K562 (cell line): ENCODE data around the gene DLL4. TPM values are rescaled to one million over a fixed set of nuclear protein-coding genes. Genes with fewer than 3 reads are reported as not detected.
A peak's percentile ranks its signal among the peaks of the same experiment; 100 is the strongest.

Experiments used
- ATAC-seq: fragments of 200-7000 bp; cut with Tn5 transposase; 3 replicates; pipeline ENCODE4 v1.9.1; 2020; ENCODE audit warnings: moderate library complexity
- BruUV-seq: library from RNA; stranded (reverse); fragments of 400-500 nt; replicated peaks from 2 replicates; lab custom pipeline; 2021; lab: Mats Ljungman, UMichigan
- CTCF ChIA-PET: fragments of 300-600 bp; formaldehyde crosslinking; extraction: SDS; loops from one replicate; lab custom pipeline; 2021; ENCODE audit warnings: low intra/inter-chr PET ratio; lab: Yijun Ruan, JAX
- POLR2A ChIA-PET: fragments of 300-600, 350-650 bp; sonication (Branson Sonifier 250); formaldehyde crosslinking; extraction: SDS; loops from one replicate; lab custom pipeline; 2021; ENCODE audit warnings: antibody characterized with exemption, inconsistent platforms; lab: Yijun Ruan, JAX
- DNase-seq, 4 experiments: peaks; one replicate each; pipeline versions ENCODE4 v3.0.0 to v3.0.0-alpha.2; 2011 to 2018; ENCODE audit warnings: low spot score in 3 of 4, mixed read lengths in 3 of 4; ENCODE audit errors: extremely low read depth in 1 of 4
- FAIRE-seq: peaks from 2 replicates; lab custom pipeline; 2011; peaks lifted over from hg19 to GRCh38; lab: Jason Lieb, UNC
- H2AFZ ChIP-seq: 2 replicates; pipeline ENCODE4 v1.6.0; 2011; ENCODE audit warnings: low read depth, low read length, control low read depth, inconsistent platforms
- H3K27ac ChIP-seq: fragments of 200-600 bp; 3 replicates; pipeline ENCODE4 v1.8.0; 2011; ENCODE audit warnings: low read depth, mild to moderate bottlenecking, control low read depth, inconsistent platforms, low read length, moderate library complexity, mixed read lengths; ENCODE audit errors: extremely low read depth
- H3K27me3 ChIP-seq, 2 experiments: fragments of 300-600 bp in 1 of 2; 2 replicates in 1 of 2; 3 replicates in 1 of 2; pipeline versions ENCODE4 v1.6.0 to v1.8.0; 2011; ENCODE audit warnings: inconsistent platforms in 2 of 2, low read length in 2 of 2, mild to moderate bottlenecking in 1 of 2, mixed read lengths in 1 of 2, moderate library complexity in 1 of 2; ENCODE audit not compliant: control insufficient read depth in 2 of 2, insufficient read depth in 2 of 2
- H3K36me3 ChIP-seq: fragments of 300-600 bp; 3 replicates; pipeline ENCODE4 v1.8.0; 2011; ENCODE audit warnings: mild to moderate bottlenecking, low read length, inconsistent platforms; ENCODE audit not compliant: control insufficient read depth, insufficient read depth
- H3K4me1 ChIP-seq, 2 experiments: fragments of 200-600 bp in 1 of 2; replicated peaks in 1 of 2; 2 replicates in 1 of 2; 3 replicates in 1 of 2; pipeline versions ENCODE4 v1.5.1 to v1.8.0; 2011; ENCODE audit warnings: inconsistent platforms in 2 of 2, low read length in 2 of 2, mild to moderate bottlenecking in 1 of 2, mixed read lengths in 1 of 2, moderate library complexity in 1 of 2; ENCODE audit not compliant: control insufficient read depth in 2 of 2, insufficient read depth in 2 of 2
- H3K4me2 ChIP-seq: 2 replicates; pipeline ENCODE4 v1.6.1; 2011; ENCODE audit warnings: low read length, control low read depth, inconsistent platforms, mixed read lengths; ENCODE audit not compliant: insufficient read depth
- H3K4me3 ChIP-seq: fragments of 200-600 bp; sonication (generic), shearing (Covaris generic); 2 replicates; pipeline ENCODE4 v1.5.1; 2016; ENCODE audit warnings: control low read depth, inconsistent platforms
- H3K79me2 ChIP-seq: fragments of 200-600 bp; 3 replicates; pipeline ENCODE4 v1.8.0; 2011; ENCODE audit warnings: low read length, inconsistent platforms; ENCODE audit not compliant: control insufficient read depth, insufficient read depth
- H3K9ac ChIP-seq, 2 experiments: 2 replicates each; pipeline versions ENCODE4 v1.6.0 to v1.6.1; 2011; ENCODE audit warnings: low read depth in 2 of 2, low read length in 2 of 2, control low read depth in 1 of 2, inconsistent platforms in 1 of 2, mild to moderate bottlenecking in 1 of 2, mixed read lengths in 1 of 2; ENCODE audit not compliant: insufficient read depth in 1 of 2
- H3K9me1 ChIP-seq: one replicate; pipeline ENCODE4 v1.6.0; 2011; ENCODE audit warnings: inconsistent platforms, mild to moderate bottlenecking, low read length, moderate library complexity; ENCODE audit not compliant: control insufficient read depth, insufficient read depth
- H3K9me3 ChIP-seq: replicated peaks from 2 replicates; pipeline ENCODE4 v1.5.1; 2011; ENCODE audit warnings: low read depth, low read length, inconsistent platforms; ENCODE audit not compliant: control insufficient read depth, insufficient read depth
- H4K20me1 ChIP-seq: replicated peaks from 2 replicates; pipeline ENCODE4 v1.6.1; 2011; ENCODE audit warnings: low read length, inconsistent platforms, mixed read lengths; ENCODE audit not compliant: control insufficient read depth, insufficient read depth
- CBX1 ChIP-seq: sonication (generic); IDR thresholded peaks from 2 replicates; pipeline ENCODE4 v1.6.1; 2016; ENCODE audit warnings: antibody characterized with exemption, low read depth, mild to moderate bottlenecking
- FUS ChIP-seq: fragments of 200-400 bp; formaldehyde crosslinking; optimal IDR thresholded peaks from 2 replicates; pipeline ENCODE3; 2017; ENCODE audit warnings: low read depth, low read length
- HOMEZ ChIP-seq: fragments of 250-450 bp; sonication (Bioruptor Pico); IDR thresholded peaks from 2 replicates; pipeline ENCODE4 v1.4.0; 2020; ENCODE audit warnings: mild to moderate bottlenecking, moderate library complexity
- HOXB6 ChIP-seq: fragments of 250-450 bp; sonication (Bioruptor Pico); IDR thresholded peaks from 2 replicates; pipeline ENCODE4 v1.5.1; 2022; ENCODE audit warnings: mild to moderate bottlenecking, borderline replicate concordance
- IRF1 ChIP-seq: sonication (generic); formaldehyde crosslinking; IDR thresholded peaks from 2 replicates; pipeline ENCODE4 v1.8.0; 2022; ENCODE audit warnings: missing genetic modification reagents, mild to moderate bottlenecking, borderline replicate concordance
- KDM5B ChIP-seq: fragments of 200-600 bp; sonication (generic); IDR thresholded peaks from 2 replicates; pipeline ENCODE4 v1.6.1; 2012; ENCODE audit warnings: low read depth, mild to moderate bottlenecking, moderate library complexity, low read length, control low read depth, inconsistent platforms; ENCODE audit not compliant: insufficient replicate concordance
- KLF1 ChIP-seq: fragments of 450-650 bp; IDR thresholded peaks from 2 replicates; pipeline ENCODE4 v1.6.1; 2016; ENCODE audit warnings: missing genetic modification characterization, missing compliant biosample characterization
- POLR3G ChIP-seq: IDR thresholded peaks from 2 replicates; pipeline ENCODE4 v1.6.1; 2011; ENCODE audit not compliant: insufficient read length, insufficient replicate concordance; ENCODE audit errors: extremely low read depth
- SRSF3 ChIP-seq: fragments of 200-400 bp; formaldehyde crosslinking; IDR thresholded peaks from 2 replicates; pipeline ENCODE4 v1.6.1; 2016; ENCODE audit warnings: mild to moderate bottlenecking, low read length, moderate library complexity; ENCODE audit not compliant: insufficient read depth
- ZC3H11A ChIP-seq: IDR thresholded peaks from 2 replicates; pipeline ENCODE4 v1.6.1; 2012; ENCODE audit warnings: low read depth, low read length, improper control_type of control experiment
- ZNF695 ChIP-seq: fragments of 450-650 bp; formaldehyde crosslinking; IDR thresholded peaks from 2 replicates; pipeline ENCODE4 v1.4.0; 2020; ENCODE audit warnings: mild to moderate bottlenecking, moderate library complexity
- ZNF76 ChIP-seq: fragments of 250-450 bp; sonication (Bioruptor Pico); IDR thresholded peaks from 2 replicates; pipeline ENCODE4 v1.4.0; 2020; ENCODE audit warnings: mild to moderate bottlenecking, moderate library complexity, borderline replicate concordance
- ZNF77 ChIP-seq: fragments of 250-450 bp; sonication (Bioruptor Pico); IDR thresholded peaks from 2 replicates; pipeline ENCODE4 v1.5.0; 2020
- WGBS: fragments of 100-300 bp; shearing (Covaris generic); methylation state at CpG from one replicate; pipeline ENCODE4 v1.1.6; 2016; ENCODE audit warnings: low coverage, mixed read lengths; ENCODE audit not compliant: insufficient coverage; ENCODE audit errors: missing lambda C conversion rate; 5-methylcytosine and 5-hydroxymethylcytosine counted together
- in situ Hi-C: fragments of 300-500 bp; cut with MboI; formaldehyde crosslinking; loops from 4 replicates; pipeline ENCODE4 v1.15.0; 2018; ENCODE audit warnings: inconsistent platforms, mixed read lengths
- intact Hi-C: fragments of 100-400 bp; cut with micrococcal nuclease; formaldehyde crosslinking; loops from 2 replicates; pipeline ENCODE4 v1.14.2; 2022
- polyA plus RNA-seq, 8 experiments: library from polyadenylated mRNA; depleted of rRNA in 4 of 8; stranded (reverse) in 5 of 8; unstranded in 3 of 8; fragments of >200 nt; fragmentation: Nextera tagmentation in 2 of 8; fragmentation: Illumina TruSeq in 1 of 8; extraction: Ambion mirVana in 2 of 8; extraction: Trizol in 1 of 8; gene quantifications; 2 replicates each; pipeline versions ENCODE4 v1.2.1 to v1.2.3, GENCODE V29; 2011 to 2014; ENCODE audit warnings: inconsistent platforms in 1 of 8, missing spikeins in 1 of 8
- total RNA-seq, 7 experiments: library from RNA; depleted of rRNA in 6 of 7; stranded (reverse); fragments of >200 nt in 6 of 7; fragmentation: Illumina TruSeq in 2 of 7; extraction: Trizol in 2 of 7; gene quantifications; 2 replicates each; pipeline versions ENCODE4 v1.2.1 to v1.2.3, GENCODE V29; 2011 to 2021; ENCODE audit warnings: low replicate concordance in 1 of 7
- TF ChIP-seq, protein P1 (sequence below): sonication (generic); formaldehyde crosslinking; IDR thresholded peaks from 2 replicates; pipeline ENCODE4 v1.8.0; 2022; ENCODE audit warnings: missing genetic modification reagents, mild to moderate bottlenecking, moderate library complexity, borderline replicate concordance
- TF ChIP-seq, protein P2 (sequence below): fragments of 450-650 bp; formaldehyde crosslinking; conservative IDR thresholded peaks from 2 replicates; pipeline ENCODE4 v1.4.0; 2022; ENCODE audit warnings: mild to moderate bottlenecking, missing genetic modification characterization

Gene DLL4
- total and polyA plus RNA-seq, 9 of the 15 experiments (the other 6 are each of a cell fraction or from before 2014, with no cell fraction given) = 0.04 to 1.1 (median 0.41) TPM; not detected in 1

DNA sequence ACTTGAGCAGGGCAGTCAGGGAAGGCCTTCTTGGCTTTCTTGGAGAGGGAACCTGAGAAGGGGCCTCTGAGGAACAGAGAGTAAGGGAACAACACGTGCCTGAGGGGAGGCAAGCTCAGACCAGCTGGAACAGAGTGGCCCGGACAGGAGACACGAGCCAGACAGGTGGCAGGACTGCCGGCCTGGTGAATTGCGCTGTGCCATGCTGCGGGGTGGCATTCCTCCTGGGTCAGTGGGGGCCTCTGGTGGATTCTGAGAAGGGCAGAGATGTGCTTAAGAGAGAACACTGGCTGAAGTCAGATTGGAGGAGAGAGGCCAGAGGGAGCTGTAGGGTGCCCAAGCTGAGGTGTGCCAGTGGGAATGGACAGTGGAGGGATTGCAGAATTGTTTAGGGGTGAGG, 29.0 kb downstream of the DLL4 start:
- Histone ChIP-seq H3K4me1 (peaks cover 7 to 31% of the 10 kb centered on the region in 2 experiments; a peak in 4 of 5 replicates), H4K20me1 (peaks cover 5% of the 10 kb centered on the region; the same call in 1 of the 2 replicates), H3K27ac (no peak overlapping the region), H3K4me2 (no peak overlapping the region), H3K27me3 (no peaks in the 10 kb centered on the region), H2AFZ (no peak overlapping the region), H3K4me3 (no peak overlapping the region), H3K36me3 (no peaks in the 10 kb centered on the region; the same call in 2 of the 3 replicates), H3K9me1 (peaks cover 2% of the 10 kb centered on the region), H3K9ac (no peak overlapping the region), H3K9me3 (no peaks in the 10 kb centered on the region), H3K79me2 (peaks cover 9% of the 10 kb centered on the region; the same call in 2 of the 3 replicates)
- BruUV-seq = no TSS peak
- no peak for TF ChIP-seq HOXB6 (CRISPR knock-in tag)
- no peak for TF ChIP-seq POLR3G
- TF ChIP-seq, protein P1, sequence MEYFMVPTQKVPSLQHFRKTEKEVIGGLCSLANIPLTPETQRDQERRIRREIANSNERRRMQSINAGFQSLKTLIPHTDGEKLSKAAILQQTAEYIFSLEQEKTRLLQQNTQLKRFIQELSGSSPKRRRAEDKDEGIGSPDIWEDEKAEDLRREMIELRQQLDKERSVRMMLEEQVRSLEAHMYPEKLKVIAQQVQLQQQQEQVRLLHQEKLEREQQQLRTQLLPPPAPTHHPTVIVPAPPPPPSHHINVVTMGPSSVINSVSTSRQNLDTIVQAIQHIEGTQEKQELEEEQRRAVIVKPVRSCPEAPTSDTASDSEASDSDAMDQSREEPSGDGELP (CRISPR knock-in tag) = 0 out of 2 replicates have a peak, but pooled peaks have one; percentile 0
- TF ChIP-seq CBX1 = no peak
- TF ChIP-seq FUS = no peak
- no peak for TF ChIP-seq HOMEZ (CRISPR knock-in tag)
- TF ChIP-seq ZNF695 (CRISPR knock-in tag) = no peak
- TF ChIP-seq KDM5B = peak; percentile 29
- no peak for TF ChIP-seq SRSF3
- TF ChIP-seq, protein P2, sequence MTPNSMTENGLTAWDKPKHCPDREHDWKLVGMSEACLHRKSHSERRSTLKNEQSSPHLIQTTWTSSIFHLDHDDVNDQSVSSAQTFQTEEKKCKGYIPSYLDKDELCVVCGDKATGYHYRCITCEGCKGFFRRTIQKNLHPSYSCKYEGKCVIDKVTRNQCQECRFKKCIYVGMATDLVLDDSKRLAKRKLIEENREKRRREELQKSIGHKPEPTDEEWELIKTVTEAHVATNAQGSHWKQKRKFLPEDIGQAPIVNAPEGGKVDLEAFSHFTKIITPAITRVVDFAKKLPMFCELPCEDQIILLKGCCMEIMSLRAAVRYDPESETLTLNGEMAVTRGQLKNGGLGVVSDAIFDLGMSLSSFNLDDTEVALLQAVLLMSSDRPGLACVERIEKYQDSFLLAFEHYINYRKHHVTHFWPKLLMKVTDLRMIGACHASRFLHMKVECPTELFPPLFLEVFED = no peak
- no peak for TF ChIP-seq ZNF76 (CRISPR knock-in tag)
- TF ChIP-seq IRF1 (CRISPR knock-in tag) = no peak
- no peak for TF ChIP-seq ZNF77 (CRISPR knock-in tag)
- no peak for TF ChIP-seq ZC3H11A
- no peak for TF ChIP-seq KLF1 (tag)
- FAIRE-seq (no peak), ATAC-seq (peak; percentile 13), DNase-seq (no peak)
- POLR2A ChIA-PET = interaction anchor here (0.6 to 1.5 kb wide), 6 partner anchors 9 to 555 kb away, joined by 3 to 8 read pairs (median 3); no protein-coding TSS in a partner anchor
- 30% methylated on average over 6 of the region's 6 CpGs for WGBS
- intact Hi-C loops (no loop called here), in situ Hi-C loops (no loop called here)
- CTCF ChIA-PET = no interaction called here
